ENCODE measurements around the gene CSK. TPM values are rescaled to one million over a fixed set of nuclear protein-coding genes. Genes with fewer than 3 reads are reported as not detected.

CSK gene
- total and polyA plus RNA-seq, 2 donors from 2014 or later = 18.9 to 58.8 TPM

- DNase-seq (no peak), FAIRE-seq (no peak)
- Histone ChIP-seq H3K9me3 (ENCODE audit: control insufficient read depth in 2 of 3, insufficient read depth in 1 of 3, low read length in 3 of 3) (no peaks in the 10 kb centered on the region), H3K27me3 (ENCODE audit: control insufficient read depth, insufficient read depth, low read length) (no peaks in the 10 kb centered on the region), H3K27ac (ENCODE audit: low read depth in 2 of 2, low read length in 2 of 2) (no peak overlapping the region), H3K4me1 (ENCODE audit: control insufficient read depth in 2 of 3, insufficient read depth in 2 of 3, low read depth in 1 of 3, low read length in 3 of 3) (no peaks in the 10 kb centered on the region), H3K9ac (ENCODE audit: low read length in 3 of 3) (no peak overlapping the region), H3K4me3 (ENCODE audit: low read length in 3 of 3) (no peak overlapping the region), H3K36me3 (ENCODE audit: control insufficient read depth in 2 of 3, insufficient read depth in 3 of 3, low read length in 3 of 3) (no peaks in the 10 kb centered on the region)
- intact Hi-C loops (cut with DNase I) = no loop called here
- TF ChIP-seq CTCF (IDR thresholded peaks at IDR 0.05; ENCODE audit: borderline replicate concordance, extremely low read depth, insufficient read depth) = no peak
Measured at GRCh38 chr15:74809956-74810355, 28.1 kb downstream of the CSK start.

DNA sequence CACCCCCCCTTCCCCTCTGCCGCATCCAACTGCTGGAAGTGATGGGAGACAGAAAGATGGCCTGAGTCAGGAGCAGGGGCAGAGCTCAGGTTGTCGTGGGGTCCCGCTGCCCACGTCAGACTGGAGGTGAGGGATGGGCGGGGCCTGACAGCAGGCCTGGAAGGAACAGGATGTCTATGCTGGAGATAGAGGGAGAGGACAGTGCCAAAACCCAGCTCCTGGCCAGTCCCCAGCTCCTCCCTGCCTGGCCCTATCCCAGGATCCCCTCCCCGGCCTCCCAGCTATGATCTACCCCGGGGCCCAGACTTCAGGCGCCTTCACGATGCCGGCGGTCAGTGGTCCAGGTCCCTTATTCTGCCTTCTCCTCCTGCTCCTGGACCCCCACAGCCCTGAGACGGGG is 30.7 kb downstream of the CSK start, which contains the start of gene LMAN1L:
Gene LMAN1L (plus strand): TSS at position 303 of the 400 bp plus-strand sequence. CDS start 20 bp downstream, at position 323.
- no peak for TF ChIP-seq CTCF (IDR thresholded peaks at IDR 0.05; ENCODE audit: borderline replicate concordance, extremely low read depth, insufficient read depth)
- FAIRE-seq (no peak), DNase-seq (no peak)
- Histone ChIP-seq H3K9me3 (ENCODE audit: control insufficient read depth in 2 of 3, insufficient read depth in 1 of 3, low read length in 3 of 3) (no peaks in the 10 kb centered on the region), H3K4me3 (ENCODE audit: low read length in 3 of 3) (no peak within 1 kb of the TSS), H3K36me3 (ENCODE audit: control insufficient read depth in 2 of 3, insufficient read depth in 3 of 3, low read length in 3 of 3) (no peaks in the 10 kb centered on the region), H3K9ac (ENCODE audit: low read length in 3 of 3) (no peak within 1 kb of the TSS), H3K27me3 (ENCODE audit: control insufficient read depth, insufficient read depth, low read length) (no peaks in the 10 kb centered on the region), H3K4me1 (ENCODE audit: control insufficient read depth in 2 of 3, insufficient read depth in 2 of 3, low read depth in 1 of 3, low read length in 3 of 3) (no peaks in the 10 kb centered on the region), H3K27ac (ENCODE audit: low read depth in 2 of 2, low read length in 2 of 2) (no peak within 1 kb of the TSS)
- intact Hi-C loops (cut with DNase I) = no loop called here

DNA sequence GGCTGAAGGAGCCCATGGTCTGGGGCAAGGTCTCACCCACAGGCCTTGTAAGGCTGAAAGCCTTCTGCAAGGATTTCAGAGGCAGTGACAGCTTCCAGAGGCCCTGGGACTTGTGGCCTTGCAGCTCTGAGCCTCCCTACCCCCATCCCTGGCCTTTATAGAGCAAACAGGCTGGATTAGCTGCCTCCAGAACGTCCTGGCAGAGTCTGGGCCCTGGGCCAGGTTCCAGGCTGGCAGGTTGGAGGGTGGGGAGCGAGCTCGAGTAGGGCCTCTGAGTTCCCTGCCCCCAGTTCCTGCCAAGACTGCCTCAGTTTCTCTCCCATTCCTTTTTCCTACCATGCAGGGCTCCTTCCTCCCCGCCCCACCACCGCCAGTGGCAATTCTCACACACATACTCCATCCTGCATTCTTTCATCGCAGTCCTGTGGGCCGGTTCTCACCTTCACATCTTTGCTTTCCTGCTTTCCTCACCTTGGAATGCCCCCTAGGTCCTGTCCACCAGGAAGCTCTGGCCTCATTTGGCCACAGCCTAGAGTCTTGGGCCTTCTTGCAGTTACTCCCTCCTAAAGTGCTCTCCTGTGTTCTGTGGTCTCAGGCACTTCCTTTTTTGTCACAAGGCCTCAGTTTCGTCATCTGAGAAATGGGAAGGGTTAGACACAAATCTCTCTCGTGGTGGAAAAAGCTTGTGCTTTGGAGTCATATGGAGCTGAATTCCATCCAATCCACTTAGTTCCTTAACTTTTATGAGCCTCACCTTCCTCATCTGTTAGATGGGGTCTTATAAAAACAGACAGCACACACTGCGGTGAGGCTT is 33.4 kb downstream of the CSK start:
- H3K9ac ChIP-seq (ENCODE audit: low read length in 3 of 3) = no peak overlapping the region
- H3K4me3 ChIP-seq (ENCODE audit: low read length in 3 of 3) = no peak overlapping the region
- no peaks in the 10 kb centered on the region for H3K4me1 ChIP-seq (ENCODE audit: control insufficient read depth in 2 of 3, insufficient read depth in 2 of 3, low read depth in 1 of 3, low read length in 3 of 3)
- no peak overlapping the region for H3K27ac ChIP-seq (ENCODE audit: low read depth in 2 of 2, low read length in 2 of 2)
- no peak for FAIRE-seq
- intact Hi-C loops (cut with DNase I) = no loop called here
- H3K36me3 ChIP-seq (ENCODE audit: control insufficient read depth in 2 of 3, insufficient read depth in 3 of 3, low read length in 3 of 3) = no peaks in the 10 kb centered on the region
- no peak for TF ChIP-seq CTCF (IDR thresholded peaks at IDR 0.05; ENCODE audit: borderline replicate concordance, extremely low read depth, insufficient read depth)
- no peaks in the 10 kb centered on the region for H3K27me3 ChIP-seq (ENCODE audit: control insufficient read depth, insufficient read depth, low read length)
- no peak for DNase-seq
- H3K9me3 ChIP-seq (ENCODE audit: control insufficient read depth in 2 of 3, insufficient read depth in 1 of 3, low read length in 3 of 3) = no peaks in the 10 kb centered on the region
